HEK293 (cell line): ENCODE data around the gene SLC35F3.

Experiments
- CTCF ChIA-PET: fragments of 350-600 bp; formaldehyde crosslinking; extraction: SDS; loops from one replicate; lab custom pipeline; 2021; ENCODE audit warnings: antibody characterized with exemption; lab: Yijun Ruan, JAX
- POLR2A ChIA-PET: fragments of 300-600 bp; formaldehyde crosslinking; extraction: SDS; loops from one replicate; lab custom pipeline; 2020; ENCODE audit warnings: antibody characterized with exemption, inconsistent platforms; lab: Yijun Ruan, JAX
- H3K27ac ChIP-seq: fragments of 200-500 bp; sonication (Bioruptor generic); 2 replicates; pipeline ENCODE4 v1.5.1; 2014; ENCODE audit warnings: low read depth, low read length, control low read depth, inconsistent platforms; ENCODE audit errors: extremely low read depth
- H3K36me3 ChIP-seq, 2 experiments: fragments of 200-500 bp in 1 of 2; sonication (Bioruptor generic) in 1 of 2; 1 replicate in 1 of 2; 2 replicates in 1 of 2; pipeline ENCODE4 v1.5.1; 2014 to 2017; ENCODE audit warnings: inconsistent platforms in 2 of 2, low read length in 2 of 2; ENCODE audit not compliant: control insufficient read depth in 2 of 2, insufficient read depth in 1 of 2
- H3K4me1 ChIP-seq: fragments of 200-500 bp; sonication (Bioruptor generic); 2 replicates; pipeline ENCODE4 v1.5.1; 2014; ENCODE audit warnings: mild to moderate bottlenecking, low read length, inconsistent platforms; ENCODE audit not compliant: control insufficient read depth, insufficient read depth
- H3K4me3 ChIP-seq: 2 replicates; pipeline ENCODE4 v1.5.1; 2011; ENCODE audit warnings: low read depth, mild to moderate bottlenecking, control low read depth, low read length, moderate library complexity
- H3K9me3 ChIP-seq: fragments of 200-500 bp; sonication (Bioruptor generic); 2 replicates; pipeline ENCODE4 v1.5.1; 2014; ENCODE audit warnings: low read depth, low read length, inconsistent platforms; ENCODE audit not compliant: control insufficient read depth, insufficient read depth
- OSR2 ChIP-seq: fragments of 450-650 bp; formaldehyde crosslinking; IDR thresholded peaks from 2 replicates; pipeline ENCODE4 v1.5.1; 2016; ENCODE audit warnings: missing biosample characterization, missing genetic modification characterization
- SALL2 ChIP-seq: fragments of 450-650 bp; formaldehyde crosslinking; IDR thresholded peaks from 2 replicates; pipeline ENCODE4 v1.5.0; 2017; ENCODE audit warnings: missing biosample characterization, mild to moderate bottlenecking, missing genetic modification characterization, borderline replicate concordance
- SP2 ChIP-seq: fragments of 450-650 bp; formaldehyde crosslinking; IDR thresholded peaks from 2 replicates; pipeline ENCODE4 v1.5.1; 2016; ENCODE audit warnings: missing biosample characterization, missing genetic modification characterization
- SP3 ChIP-seq: fragments of 450-650 bp; formaldehyde crosslinking; IDR thresholded peaks from 2 replicates; pipeline ENCODE4 v1.5.1; 2016; ENCODE audit warnings: missing biosample characterization, missing genetic modification characterization
- YY1 ChIP-seq: fragments of 450-650 bp; formaldehyde crosslinking; IDR thresholded peaks from 2 replicates; pipeline ENCODE4 v1.5.1; 2018; ENCODE audit warnings: missing biosample characterization, missing genetic modification characterization
- ZBTB20 ChIP-seq: fragments of 450-650 bp; formaldehyde crosslinking; IDR thresholded peaks from 2 replicates; pipeline ENCODE4 v1.5.1; 2016; ENCODE audit warnings: missing biosample characterization, missing genetic modification characterization
- ZNF157 ChIP-seq: fragments of 450-650 bp; formaldehyde crosslinking; IDR thresholded peaks from 2 replicates; pipeline ENCODE4 v1.5.1; 2016; ENCODE audit warnings: missing biosample characterization, missing genetic modification characterization
- ZNF16 ChIP-seq: fragments of 450-650 bp; formaldehyde crosslinking; IDR thresholded peaks from 2 replicates; pipeline ENCODE4 v1.5.1; 2016; ENCODE audit warnings: low read depth, missing biosample characterization, missing genetic modification characterization
- ZNF211 ChIP-seq: fragments of 450-650 bp; formaldehyde crosslinking; IDR thresholded peaks from 2 replicates; pipeline ENCODE4 v1.5.1; 2016; ENCODE audit warnings: low read depth, missing biosample characterization, missing genetic modification characterization
- ZNF239 ChIP-seq: fragments of 450-650 bp; formaldehyde crosslinking; IDR thresholded peaks from 2 replicates; pipeline ENCODE4 v1.5.1; 2016; ENCODE audit warnings: missing biosample characterization, missing genetic modification characterization
- ZNF311 ChIP-seq: fragments of 450-650 bp; formaldehyde crosslinking; IDR thresholded peaks from 2 replicates; pipeline ENCODE4 v1.5.1; 2017; ENCODE audit warnings: missing biosample characterization, missing genetic modification characterization, borderline replicate concordance
- ZNF394 ChIP-seq: fragments of 450-650 bp; formaldehyde crosslinking; IDR thresholded peaks from 2 replicates; pipeline ENCODE4 v1.5.1; 2016; ENCODE audit warnings: missing biosample characterization, missing genetic modification characterization, mild to moderate bottlenecking, moderate library complexity, borderline replicate concordance
- ZNF530 ChIP-seq: fragments of 450-650 bp; formaldehyde crosslinking; IDR thresholded peaks from 2 replicates; pipeline ENCODE4 v1.5.1; 2016; ENCODE audit warnings: low read depth, missing biosample characterization, missing genetic modification characterization
- ZNF560 ChIP-seq: fragments of 450-650 bp; formaldehyde crosslinking; IDR thresholded peaks from 2 replicates; pipeline ENCODE4 v1.5.1; 2017; ENCODE audit warnings: missing biosample characterization, missing genetic modification characterization, borderline replicate concordance
- ZNF571 ChIP-seq: fragments of 450-650 bp; formaldehyde crosslinking; IDR thresholded peaks from 2 replicates; pipeline ENCODE4 v1.5.0; 2017; ENCODE audit warnings: missing biosample characterization, missing genetic modification characterization
- ZNF626 ChIP-seq: fragments of 450-650 bp; sonication (Bioruptor Pico); formaldehyde crosslinking; IDR thresholded peaks from 2 replicates; pipeline ENCODE4 v1.5.1; 2018; ENCODE audit warnings: missing biosample characterization, missing genetic modification characterization, inconsistent platforms
- ZNF670 ChIP-seq: fragments of 450-650 bp; formaldehyde crosslinking; IDR thresholded peaks from 2 replicates; pipeline ENCODE4 v1.5.1; 2016; ENCODE audit warnings: missing biosample characterization, missing genetic modification characterization, low read depth
- ZNF701 ChIP-seq: fragments of 450-650 bp; formaldehyde crosslinking; IDR thresholded peaks from 2 replicates; pipeline ENCODE4 v1.5.1; 2016; ENCODE audit warnings: missing biosample characterization, missing genetic modification characterization
- ZNF747 ChIP-seq: fragments of 450-650 bp; formaldehyde crosslinking; IDR thresholded peaks from 2 replicates; pipeline ENCODE4 v1.5.1; 2016; ENCODE audit warnings: missing biosample characterization, missing genetic modification characterization
- ZNF76 ChIP-seq: fragments of 450-650 bp; formaldehyde crosslinking; IDR thresholded peaks from 2 replicates; pipeline ENCODE4; 2016; ENCODE audit warnings: low read depth, missing biosample characterization, missing genetic modification characterization, borderline replicate concordance
- ZSCAN16 ChIP-seq: fragments of 450-650 bp; formaldehyde crosslinking; IDR thresholded peaks from 2 replicates; pipeline ENCODE4 v1.5.1; 2016; ENCODE audit warnings: missing biosample characterization, missing genetic modification characterization
- ZSCAN30 ChIP-seq: fragments of 450-650 bp; IDR thresholded peaks from 2 replicates; pipeline ENCODE4 v1.5.1; 2018; ENCODE audit warnings: missing biosample characterization, mild to moderate bottlenecking, missing genetic modification characterization, moderate library complexity
- TF ChIP-seq, protein P1 (sequence below): fragments of 450-650 bp; formaldehyde crosslinking; IDR thresholded peaks from 2 replicates; pipeline ENCODE4 v1.5.1; 2016; ENCODE audit warnings: missing biosample characterization, missing genetic modification characterization, borderline replicate concordance
- TF ChIP-seq, protein P2 (sequence below): fragments of 450-650 bp; formaldehyde crosslinking; IDR thresholded peaks from 2 replicates; pipeline ENCODE4 v1.5.1; 2016; ENCODE audit warnings: missing biosample characterization, missing genetic modification characterization
- TF ChIP-seq, protein P3 (sequence below): fragments of 450-650 bp; formaldehyde crosslinking; IDR thresholded peaks from 2 replicates; pipeline ENCODE4 v1.5.1; 2016; ENCODE audit warnings: missing biosample characterization, missing genetic modification characterization

The SLC35F3 gene

DNA sequence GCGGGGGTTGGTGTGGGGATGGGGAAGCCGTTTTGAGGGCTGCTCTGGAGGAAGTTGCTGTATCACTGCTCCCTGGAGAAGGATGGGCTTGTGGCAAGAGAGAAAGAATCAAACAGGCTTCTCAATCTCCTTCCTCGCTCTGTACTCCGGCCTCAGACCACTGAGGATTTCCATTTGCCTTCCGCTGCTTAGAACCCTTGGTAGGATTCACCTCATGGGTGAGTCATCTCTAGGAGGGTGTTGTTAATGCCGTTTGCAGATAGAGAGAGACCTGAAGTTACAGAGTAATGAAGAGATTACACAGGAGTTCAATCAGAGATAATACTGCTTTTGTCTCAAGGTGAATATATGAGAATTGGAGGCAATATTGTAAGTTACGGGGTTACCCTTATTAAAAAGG, 15.3 kb downstream of the SLC35F3 start:
- H3K4me1 ChIP-seq, result no peaks in the 10 kb centered on the region
- TF ChIP-seq OSR2 (no peak), ZNF311 (tag by site-specific recombination) (no peak), ZNF211 (no peak), ZNF157 (tag by site-specific recombination) (no peak), ZNF560 (tag by site-specific recombination) (no peak), ZNF530 (tag by site-specific recombination) (no peak), SALL2 (no peak), ZNF626 (no peak), ZNF670 (no peak), ZNF747 (tag by site-specific recombination) (no peak), ZSCAN16 (tag by site-specific recombination) (no peak), YY1 (tag by site-specific recombination) (no peak), SP2 (no peak)
- TF ChIP-seq, protein P1, sequence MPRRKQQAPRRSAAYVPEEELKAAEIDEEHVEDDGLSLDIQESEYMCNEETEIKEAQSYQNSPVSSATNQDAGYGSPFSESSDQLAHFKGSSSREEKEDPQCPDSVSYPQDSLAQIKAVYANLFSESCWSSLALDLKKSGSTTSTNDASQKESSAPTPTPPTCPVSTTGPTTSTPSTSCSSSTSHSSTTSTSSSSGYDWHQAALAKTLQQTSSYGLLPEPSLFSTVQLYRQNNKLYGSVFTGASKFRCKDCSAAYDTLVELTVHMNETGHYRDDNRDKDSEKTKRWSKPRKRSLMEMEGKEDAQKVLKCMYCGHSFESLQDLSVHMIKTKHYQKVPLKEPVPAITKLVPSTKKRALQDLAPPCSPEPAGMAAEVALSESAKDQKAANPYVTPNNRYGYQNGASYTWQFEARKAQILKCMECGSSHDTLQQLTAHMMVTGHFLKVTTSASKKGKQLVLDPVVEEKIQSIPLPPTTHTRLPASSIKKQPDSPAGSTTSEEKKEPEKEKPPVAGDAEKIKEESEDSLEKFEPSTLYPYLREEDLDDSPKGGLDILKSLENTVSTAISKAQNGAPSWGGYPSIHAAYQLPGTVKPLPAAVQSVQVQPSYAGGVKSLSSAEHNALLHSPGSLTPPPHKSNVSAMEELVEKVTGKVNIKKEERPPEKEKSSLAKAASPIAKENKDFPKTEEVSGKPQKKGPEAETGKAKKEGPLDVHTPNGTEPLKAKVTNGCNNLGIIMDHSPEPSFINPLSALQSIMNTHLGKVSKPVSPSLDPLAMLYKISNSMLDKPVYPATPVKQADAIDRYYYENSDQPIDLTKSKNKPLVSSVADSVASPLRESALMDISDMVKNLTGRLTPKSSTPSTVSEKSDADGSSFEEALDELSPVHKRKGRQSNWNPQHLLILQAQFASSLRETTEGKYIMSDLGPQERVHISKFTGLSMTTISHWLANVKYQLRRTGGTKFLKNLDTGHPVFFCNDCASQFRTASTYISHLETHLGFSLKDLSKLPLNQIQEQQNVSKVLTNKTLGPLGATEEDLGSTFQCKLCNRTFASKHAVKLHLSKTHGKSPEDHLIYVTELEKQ (tag by site-specific recombination), result no peak
- ChIA-PET CTCF (no interaction called here), POLR2A (no interaction called here)
- no peaks in the 10 kb centered on the region for H3K9me3 ChIP-seq
- no peak overlapping the region for H3K27ac ChIP-seq
- no peak overlapping the region for H3K4me3 ChIP-seq
- no peaks in the 10 kb centered on the region for H3K36me3 ChIP-seq

DNA sequence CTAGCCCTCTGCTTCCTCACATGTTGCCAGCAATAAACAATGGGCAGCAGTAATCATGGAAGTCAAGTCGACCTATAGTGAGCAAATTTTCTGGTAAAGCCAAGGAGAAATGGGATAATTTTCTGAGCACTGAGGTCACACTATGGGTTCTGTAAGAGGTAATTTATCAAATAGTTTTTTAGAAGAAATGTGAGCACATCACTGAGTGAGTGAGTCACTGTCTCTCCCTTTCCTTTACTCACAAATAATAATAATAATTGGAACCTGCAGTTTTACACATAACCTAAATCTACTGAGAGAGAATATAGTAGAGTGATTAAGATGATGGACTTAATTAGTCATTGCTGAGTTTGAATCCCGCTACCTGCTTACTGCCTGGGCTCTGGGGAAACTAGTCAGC, 23.6 kb downstream of the SLC35F3 start:
- POLR2A ChIA-PET, result no interaction called here

DNA sequence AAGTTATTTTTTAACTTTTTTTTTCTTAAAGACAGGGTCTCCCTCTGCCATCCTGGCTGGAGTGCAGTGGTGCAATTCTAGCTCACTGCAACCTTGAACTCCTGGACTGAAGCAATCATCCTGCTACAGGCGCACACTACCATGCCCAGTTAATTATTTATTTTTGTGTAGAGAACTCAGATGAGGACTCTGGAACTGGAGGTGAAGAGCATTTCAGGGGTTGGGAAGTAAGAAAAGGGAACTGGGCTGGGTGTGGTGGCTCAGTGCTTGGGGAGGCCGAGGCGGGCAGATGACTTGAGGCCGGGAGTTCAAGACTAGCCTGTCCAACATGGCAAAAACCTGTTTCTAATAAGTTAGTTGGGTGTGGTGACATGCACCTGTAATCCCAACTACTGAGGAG, 28.9 kb downstream of the SLC35F3 start:
- ChIA-PET POLR2A (no interaction called here), CTCF (interaction anchor here (1.1 kb wide), 1 partner anchor 192 kb away, joined by 3 read pairs; no protein-coding TSS in a partner anchor)
- no peak overlapping the region for H3K4me3 ChIP-seq
- no peaks in the 10 kb centered on the region for H3K36me3 ChIP-seq
- no peak overlapping the region for H3K27ac ChIP-seq
- no peaks in the 10 kb centered on the region for H3K4me1 ChIP-seq
- no peaks in the 10 kb centered on the region for H3K9me3 ChIP-seq
- TF ChIP-seq ZNF530 (tag by site-specific recombination) (no peak), ZNF394 (no peak), ZNF701 (tag by site-specific recombination) (no peak), ZNF76 (no peak), ZNF157 (tag by site-specific recombination) (no peak), ZNF239 (tag by site-specific recombination) (no peak)
- TF ChIP-seq, protein P2, sequence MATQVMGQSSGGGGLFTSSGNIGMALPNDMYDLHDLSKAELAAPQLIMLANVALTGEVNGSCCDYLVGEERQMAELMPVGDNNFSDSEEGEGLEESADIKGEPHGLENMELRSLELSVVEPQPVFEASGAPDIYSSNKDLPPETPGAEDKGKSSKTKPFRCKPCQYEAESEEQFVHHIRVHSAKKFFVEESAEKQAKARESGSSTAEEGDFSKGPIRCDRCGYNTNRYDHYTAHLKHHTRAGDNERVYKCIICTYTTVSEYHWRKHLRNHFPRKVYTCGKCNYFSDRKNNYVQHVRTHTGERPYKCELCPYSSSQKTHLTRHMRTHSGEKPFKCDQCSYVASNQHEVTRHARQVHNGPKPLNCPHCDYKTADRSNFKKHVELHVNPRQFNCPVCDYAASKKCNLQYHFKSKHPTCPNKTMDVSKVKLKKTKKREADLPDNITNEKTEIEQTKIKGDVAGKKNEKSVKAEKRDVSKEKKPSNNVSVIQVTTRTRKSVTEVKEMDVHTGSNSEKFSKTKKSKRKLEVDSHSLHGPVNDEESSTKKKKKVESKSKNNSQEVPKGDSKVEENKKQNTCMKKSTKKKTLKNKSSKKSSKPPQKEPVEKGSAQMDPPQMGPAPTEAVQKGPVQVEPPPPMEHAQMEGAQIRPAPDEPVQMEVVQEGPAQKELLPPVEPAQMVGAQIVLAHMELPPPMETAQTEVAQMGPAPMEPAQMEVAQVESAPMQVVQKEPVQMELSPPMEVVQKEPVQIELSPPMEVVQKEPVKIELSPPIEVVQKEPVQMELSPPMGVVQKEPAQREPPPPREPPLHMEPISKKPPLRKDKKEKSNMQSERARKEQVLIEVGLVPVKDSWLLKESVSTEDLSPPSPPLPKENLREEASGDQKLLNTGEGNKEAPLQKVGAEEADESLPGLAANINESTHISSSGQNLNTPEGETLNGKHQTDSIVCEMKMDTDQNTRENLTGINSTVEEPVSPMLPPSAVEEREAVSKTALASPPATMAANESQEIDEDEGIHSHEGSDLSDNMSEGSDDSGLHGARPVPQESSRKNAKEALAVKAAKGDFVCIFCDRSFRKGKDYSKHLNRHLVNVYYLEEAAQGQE, result no peak

More for the DNA sequence above, 23.6 kb downstream of the SLC35F3 start:
- H3K4me1 ChIP-seq, result no peaks in the 10 kb centered on the region
- TF ChIP-seq SP3 (no peak), ZSCAN30 (tag by site-specific recombination) (no peak), ZNF571 (no peak), SP2 (no peak), ZNF16 (tag by site-specific recombination) (no peak), ZBTB20 (tag by site-specific recombination) (no peak)
- TF ChIP-seq, protein P3, sequence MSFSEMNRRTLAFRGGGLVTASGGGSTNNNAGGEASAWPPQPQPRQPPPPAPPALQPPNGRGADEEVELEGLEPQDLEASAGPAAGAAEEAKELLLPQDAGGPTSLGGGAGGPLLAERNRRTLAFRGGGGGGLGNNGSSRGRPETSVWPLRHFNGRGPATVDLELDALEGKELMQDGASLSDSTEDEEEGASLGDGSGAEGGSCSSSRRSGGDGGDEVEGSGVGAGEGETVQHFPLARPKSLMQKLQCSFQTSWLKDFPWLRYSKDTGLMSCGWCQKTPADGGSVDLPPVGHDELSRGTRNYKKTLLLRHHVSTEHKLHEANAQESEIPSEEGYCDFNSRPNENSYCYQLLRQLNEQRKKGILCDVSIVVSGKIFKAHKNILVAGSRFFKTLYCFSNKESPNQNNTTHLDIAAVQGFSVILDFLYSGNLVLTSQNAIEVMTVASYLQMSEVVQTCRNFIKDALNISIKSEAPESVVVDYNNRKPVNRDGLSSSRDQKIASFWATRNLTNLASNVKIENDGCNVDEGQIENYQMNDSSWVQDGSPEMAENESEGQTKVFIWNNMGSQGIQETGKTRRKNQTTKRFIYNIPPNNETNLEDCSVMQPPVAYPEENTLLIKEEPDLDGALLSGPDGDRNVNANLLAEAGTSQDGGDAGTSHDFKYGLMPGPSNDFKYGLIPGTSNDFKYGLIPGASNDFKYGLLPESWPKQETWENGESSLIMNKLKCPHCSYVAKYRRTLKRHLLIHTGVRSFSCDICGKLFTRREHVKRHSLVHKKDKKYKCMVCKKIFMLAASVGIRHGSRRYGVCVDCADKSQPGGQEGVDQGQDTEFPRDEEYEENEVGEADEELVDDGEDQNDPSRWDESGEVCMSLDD (tag by site-specific recombination), result no peak
- CTCF ChIA-PET, result no interaction called here
- no peaks in the 10 kb centered on the region for H3K9me3 ChIP-seq
- H3K4me3 ChIP-seq, result no peak overlapping the region
- no peaks in the 10 kb centered on the region for H3K36me3 ChIP-seq
- no peak overlapping the region for H3K27ac ChIP-seq
